ENCODE measurements around the gene MKLN1.

MKLN1 gene

GRCh38 chr7:131355917-131356777 lies 28.5 kb downstream of the MKLN1 start:
- no peak for DNase-seq

- no peak for DNase-seq
Observed at GRCh38 chr7:131357282-131357880, 29.7 kb downstream of the MKLN1 start.

GRCh38 chr7:131358636-131359035 lies 31.0 kb downstream of the MKLN1 start:
- no peak for DNase-seq

- DNase-seq, result no peak
Observed at GRCh38 chr7:131359136-131359776, 31.6 kb downstream of the MKLN1 start.

GRCh38 chr7:131363719-131364118 lies 36.0 kb downstream of the MKLN1 start:
- DNase-seq, result no peak

- DNase-seq, result no peak
Observed at GRCh38 chr7:131364767-131365344, 37.2 kb downstream of the MKLN1 start.

GRCh38 chr7:131365838-131366237 lies 38.2 kb downstream of the MKLN1 start:
- DNase-seq, result no peak

GRCh38 chr7:131369354-131369753 lies 41.7 kb downstream of the MKLN1 start:
- no peak for DNase-seq

GRCh38 chr7:131370523-131370968 lies 42.9 kb downstream of the MKLN1 start:
- peak; percentile 49 for DNase-seq

- DNase-seq, result no peak
Observed at GRCh38 chr7:131371411-131371810, 43.7 kb downstream of the MKLN1 start.

GRCh38 chr7:131372554-131372953 lies 44.9 kb downstream of the MKLN1 start:
- DNase-seq, result no peak

GRCh38 chr7:131374821-131375220 lies 47.1 kb downstream of the MKLN1 start:
- no peak for DNase-seq

- DNase-seq, result no peak
Observed at GRCh38 chr7:131381069-131381838, 53.6 kb downstream of the MKLN1 start.

- DNase-seq, result no peak
Observed at GRCh38 chr7:131383417-131384285, 56.0 kb downstream of the MKLN1 start.

- DNase-seq, result no peak
Observed at GRCh38 chr7:131384286-131384635, 56.6 kb downstream of the MKLN1 start.

- no peak for DNase-seq
Observed at GRCh38 chr7:131385039-131385605, 57.4 kb downstream of the MKLN1 start.

- DNase-seq, result no peak
Observed at GRCh38 chr7:131388126-131388525, 60.5 kb downstream of the MKLN1 start.

- no peak for DNase-seq
Observed at GRCh38 chr7:131390275-131390674, 62.6 kb downstream of the MKLN1 start.

GRCh38 chr7:131391145-131391544 lies 63.5 kb downstream of the MKLN1 start:
- no peak for DNase-seq

GRCh38 chr7:131400681-131401176 lies 73.1 kb downstream of the MKLN1 start:
- no peak for DNase-seq

GRCh38 chr7:131401194-131401593 lies 73.5 kb downstream of the MKLN1 start:
- DNase-seq, result no peak

Data from central memory CD4-positive, alpha-beta T cell (primary cell).